ENCODE results near the gene PRDX5.

PRDX5 gene

DNA sequence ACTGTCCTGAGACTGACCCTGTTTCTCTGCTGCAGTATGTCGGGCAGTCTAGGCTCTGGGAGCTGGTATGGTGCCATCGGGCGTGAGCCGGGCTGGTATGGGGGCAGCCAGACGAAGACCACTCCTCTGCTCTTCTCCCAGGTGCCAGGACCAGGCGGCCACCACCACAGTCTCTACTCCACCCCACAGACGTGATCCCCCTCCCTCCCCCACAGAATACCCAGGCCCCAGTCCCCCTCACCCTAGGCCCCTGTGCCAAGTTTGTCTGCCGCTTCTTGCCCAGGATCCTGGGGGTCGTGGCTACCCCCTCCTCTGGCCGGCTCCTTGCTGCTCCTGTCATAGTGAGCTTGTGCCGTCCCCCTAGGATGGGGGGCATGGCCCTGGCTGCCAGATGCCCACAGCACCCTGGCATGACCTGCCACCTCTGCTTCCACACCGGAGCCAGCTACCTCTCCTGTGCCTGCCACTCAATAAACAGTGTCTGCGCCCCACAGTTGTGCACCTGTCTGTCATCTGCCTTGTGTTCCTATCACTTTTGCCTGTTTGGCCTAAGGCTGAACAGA, 28.8 kb upstream of the PRDX5 start:
- no peak for DNase-seq (ENCODE audit: low read depth in 2 of 2)

DNA sequence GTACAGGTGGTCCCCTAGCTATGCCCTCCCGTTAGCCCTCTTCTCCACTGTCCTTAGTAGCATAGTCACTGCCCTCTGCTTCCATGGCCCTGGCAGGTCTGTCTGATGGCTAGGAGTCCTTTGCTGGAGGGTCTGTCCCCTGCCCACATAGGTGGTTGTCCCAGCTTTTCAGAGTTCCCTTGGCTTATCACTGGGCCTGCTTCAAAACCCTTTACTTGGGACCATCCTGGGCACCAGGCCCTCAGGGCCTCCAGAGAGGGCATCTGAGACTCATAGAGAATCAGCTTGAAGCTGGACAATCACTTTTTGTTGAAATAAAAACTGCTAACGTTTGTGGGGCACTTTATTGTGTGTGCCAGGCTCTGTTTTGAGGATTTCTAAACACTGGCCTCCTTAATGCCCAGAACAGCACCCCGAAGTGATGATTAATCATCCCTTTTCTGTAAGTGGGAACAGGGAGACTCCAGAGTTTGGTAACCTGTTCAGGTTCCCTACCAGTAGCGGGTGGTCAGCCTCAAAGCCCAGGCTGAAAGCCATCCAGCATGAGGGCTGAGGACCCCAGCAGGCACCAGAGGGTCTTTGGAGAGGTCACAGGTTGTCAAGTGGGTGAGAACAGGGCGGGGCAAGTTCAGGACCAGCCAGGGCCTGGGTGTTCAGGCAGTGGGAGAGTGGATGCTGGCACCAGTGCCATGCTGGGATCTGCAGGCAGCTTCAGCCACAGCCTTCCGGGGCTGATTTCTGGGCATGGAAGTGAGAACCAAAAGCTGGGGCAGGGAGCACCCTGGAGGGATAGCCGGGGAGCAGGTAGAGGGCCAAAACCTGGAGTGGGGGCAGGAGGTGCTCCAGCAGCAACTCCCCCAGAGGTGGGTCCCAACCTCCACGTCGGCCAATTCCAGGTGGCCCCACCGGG, 27.3 kb upstream of the PRDX5 start:
- DNase-seq (ENCODE audit: low read depth in 2 of 2) = no peak

DNA sequence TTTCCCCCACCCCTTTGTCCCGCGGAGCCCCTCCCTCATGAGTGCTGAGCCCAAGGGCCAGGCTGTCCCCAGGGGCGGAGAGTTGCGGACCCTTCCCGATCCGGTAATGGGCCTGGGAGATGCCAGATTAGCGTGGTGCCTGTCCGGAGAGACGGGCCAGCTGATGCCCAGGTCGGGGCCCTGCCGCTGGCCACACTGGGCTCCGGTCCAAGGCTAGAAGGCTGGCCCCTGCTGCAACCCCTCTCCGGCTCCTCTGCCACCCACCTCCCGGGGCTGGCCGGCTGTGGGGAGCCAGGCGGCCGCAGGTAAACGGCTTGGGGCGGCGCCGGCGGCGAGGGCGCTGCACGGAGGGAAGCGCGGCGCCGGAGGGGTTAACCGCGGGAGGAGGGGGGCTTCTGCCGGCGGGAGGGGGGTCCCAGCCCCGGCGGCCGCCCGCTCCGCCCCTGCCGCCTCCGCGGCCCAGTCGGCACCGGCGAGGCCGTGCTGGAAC, 26.6 kb upstream of the PRDX5 start, which contains the start of gene KCNK4:
TSS of gene KCNK4 (plus strand) at position 41 of the 490 bp plus-strand sequence. CDS start 1,717 bp downstream, outside the sequence.
- DNase-seq (ENCODE audit: low read depth in 2 of 2) = no peak

DNA sequence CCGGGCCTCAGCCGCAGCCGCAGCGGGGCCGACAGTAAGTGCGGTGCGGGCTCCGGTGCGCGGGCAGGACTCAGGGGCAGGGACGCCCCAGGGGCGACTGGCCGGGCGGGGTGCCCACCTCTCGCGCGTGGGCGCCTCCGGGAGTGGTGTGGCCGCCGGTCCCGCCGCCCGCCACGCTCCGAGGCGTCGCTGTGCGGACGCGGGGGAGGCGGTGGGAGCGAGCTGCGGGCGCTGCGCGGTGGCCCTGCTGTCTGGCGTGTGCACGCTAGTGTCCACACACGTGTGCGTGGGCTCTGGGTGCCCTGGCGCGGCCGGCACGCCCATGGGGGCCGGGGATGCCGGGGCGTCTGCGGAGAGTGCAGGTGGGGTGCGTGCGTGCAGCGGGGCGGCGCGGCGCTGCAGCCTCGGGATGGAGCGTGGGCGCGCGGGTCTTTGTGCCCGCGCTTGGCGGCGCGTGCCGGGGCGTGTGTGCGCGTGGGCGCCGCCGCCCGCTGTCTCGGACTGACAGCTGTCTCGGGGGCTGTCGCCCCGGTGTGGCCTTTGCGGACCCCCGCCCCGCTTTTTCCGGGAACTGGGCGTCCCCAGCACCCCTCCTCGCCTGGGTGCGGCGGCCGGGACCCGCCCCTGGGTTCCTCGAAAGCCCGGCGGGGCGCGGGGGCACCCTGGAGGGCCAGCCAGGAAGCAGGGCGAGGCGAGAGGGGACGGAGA, 26.0 kb upstream of the PRDX5 start:
- DNase-seq (ENCODE audit: low read depth in 2 of 2) = no peak

DNA sequence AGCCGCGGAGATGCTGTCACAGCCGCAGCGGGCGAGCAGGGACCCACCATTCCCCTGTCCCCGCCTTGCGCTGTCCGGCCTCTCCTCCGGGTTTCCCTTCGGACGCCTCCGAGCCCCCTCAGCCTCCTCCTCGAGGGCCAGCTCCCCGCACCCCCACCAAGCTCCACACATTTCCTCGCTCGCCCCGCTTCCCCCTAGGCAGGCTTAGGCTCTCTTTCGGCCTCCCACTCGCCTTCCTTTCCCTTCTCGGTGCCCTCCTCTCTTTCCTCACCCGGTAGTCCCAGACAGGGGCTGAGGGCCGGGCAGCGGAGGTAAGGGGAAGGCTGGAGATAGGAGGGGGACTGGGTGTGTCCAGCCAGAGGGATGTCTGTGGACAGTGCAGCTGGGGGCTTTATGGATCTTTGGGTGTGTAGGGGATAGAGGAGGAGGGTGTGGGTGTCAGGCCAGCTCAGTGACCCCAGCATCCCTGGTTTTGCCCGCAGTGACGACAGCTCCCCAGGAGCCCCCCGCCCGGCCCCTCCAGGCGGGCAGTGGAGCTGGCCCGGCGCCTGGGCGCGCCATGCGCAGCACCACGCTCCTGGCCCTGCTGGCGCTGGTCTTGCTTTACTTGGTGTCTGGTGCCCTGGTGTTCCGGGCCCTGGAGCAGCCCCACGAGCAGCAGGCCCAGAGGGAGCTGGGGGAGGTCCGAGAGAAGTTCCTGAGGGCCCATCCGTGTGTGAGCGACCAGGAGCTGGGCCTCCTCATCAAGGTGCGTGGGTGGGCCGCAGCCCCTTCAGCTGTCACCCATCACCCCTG, 25.3 kb upstream of the PRDX5 start:
- DNase-seq (ENCODE audit: low read depth in 2 of 2) = no peak

DNA sequence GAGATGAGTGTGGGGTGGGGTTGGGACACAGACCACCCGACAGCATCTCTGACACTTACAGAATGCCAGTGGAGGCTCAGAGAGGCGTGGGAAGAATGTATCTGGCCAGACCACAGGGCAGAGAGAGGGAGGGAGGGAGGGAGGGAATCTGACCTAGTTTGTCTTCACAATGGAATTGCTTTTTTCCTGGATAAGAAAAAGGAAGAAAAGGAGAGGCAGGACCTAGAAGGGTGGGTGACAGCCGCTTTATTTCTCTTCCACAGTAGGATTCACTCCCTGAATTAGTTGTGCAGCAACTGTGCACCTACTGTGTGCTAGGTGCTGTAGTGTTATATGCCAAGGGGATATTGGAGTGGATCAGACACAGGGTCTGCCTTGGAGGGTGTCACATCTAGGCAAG, 23.1 kb upstream of the PRDX5 start:
- DNase-seq (ENCODE audit: low read depth in 2 of 2) = no peak

DNA sequence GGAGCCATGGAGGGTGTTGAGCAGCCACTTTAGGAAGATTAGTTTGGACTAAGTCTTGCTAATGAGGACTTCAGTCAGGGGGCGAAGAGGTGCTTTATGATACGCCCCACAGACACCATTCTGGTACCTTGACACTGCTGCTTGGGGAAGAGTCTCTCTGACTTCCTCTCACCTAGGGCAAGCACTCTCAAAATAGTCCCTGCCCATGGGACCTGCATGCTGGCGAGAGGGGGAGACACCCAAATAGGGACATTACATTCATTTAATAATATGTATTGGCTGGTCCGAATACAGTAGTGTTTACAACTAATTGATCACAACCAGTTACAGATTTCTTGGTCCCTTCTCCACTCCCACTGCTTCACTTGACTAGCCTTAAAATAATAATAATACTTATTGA, 22.2 kb upstream of the PRDX5 start:
- no peak for DNase-seq (ENCODE audit: low read depth in 2 of 2)

DNA sequence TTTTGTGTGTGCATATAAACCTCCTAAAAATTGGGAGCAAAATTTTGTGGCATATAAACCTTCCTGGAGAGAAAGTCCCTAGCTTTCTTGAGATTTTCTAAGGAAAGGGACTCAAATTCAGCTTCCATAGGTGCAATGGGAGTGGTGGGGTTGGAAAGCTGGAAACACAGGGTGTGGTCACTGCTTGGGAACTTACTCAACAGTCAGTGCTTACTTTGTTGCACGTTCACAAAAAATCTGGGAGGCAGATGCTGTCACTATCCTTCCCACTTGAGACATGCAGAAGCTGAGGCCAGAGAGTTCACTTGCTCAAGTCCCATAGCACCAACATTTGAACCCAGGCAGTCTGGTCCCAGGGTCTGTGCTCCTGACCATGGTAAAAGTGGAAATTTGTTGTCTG, 21.7 kb upstream of the PRDX5 start:
- no peak for DNase-seq (ENCODE audit: low read depth in 2 of 2)

DNA sequence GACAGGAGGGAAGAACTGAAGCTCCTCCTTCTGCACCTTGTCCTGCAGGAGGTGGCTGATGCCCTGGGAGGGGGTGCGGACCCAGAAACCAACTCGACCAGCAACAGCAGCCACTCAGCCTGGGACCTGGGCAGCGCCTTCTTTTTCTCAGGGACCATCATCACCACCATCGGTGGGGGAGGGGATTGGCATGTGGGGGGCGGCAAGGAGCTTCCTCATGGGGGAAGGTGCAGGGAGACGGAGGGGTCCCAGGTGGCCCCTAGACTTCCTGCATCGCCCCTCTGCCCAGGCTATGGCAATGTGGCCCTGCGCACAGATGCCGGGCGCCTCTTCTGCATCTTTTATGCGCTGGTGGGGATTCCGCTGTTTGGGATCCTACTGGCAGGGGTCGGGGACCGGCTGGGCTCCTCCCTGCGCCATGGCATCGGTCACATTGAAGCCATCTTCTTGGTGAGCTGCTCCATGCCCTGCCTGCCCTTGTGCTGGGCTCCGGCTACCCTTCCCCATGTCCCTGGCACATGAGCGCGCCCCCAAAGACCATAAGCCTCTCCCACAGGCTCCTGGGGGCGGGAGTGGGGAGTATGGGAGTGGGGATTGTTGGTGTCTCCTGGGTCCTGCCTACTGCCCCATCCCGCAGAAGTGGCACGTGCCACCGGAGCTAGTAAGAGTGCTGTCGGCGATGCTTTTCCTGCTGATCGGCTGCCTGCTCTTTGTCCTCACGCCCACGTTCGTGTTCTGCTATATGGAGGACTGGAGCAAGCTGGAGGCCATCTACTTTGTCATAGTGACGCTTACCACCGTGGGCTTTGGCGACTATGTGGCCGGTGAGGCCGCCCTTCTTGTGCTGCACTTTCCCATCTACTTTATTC, 20.9 kb upstream of the PRDX5 start:
- DNase-seq (ENCODE audit: low read depth in 2 of 2) = no peak

DNA sequence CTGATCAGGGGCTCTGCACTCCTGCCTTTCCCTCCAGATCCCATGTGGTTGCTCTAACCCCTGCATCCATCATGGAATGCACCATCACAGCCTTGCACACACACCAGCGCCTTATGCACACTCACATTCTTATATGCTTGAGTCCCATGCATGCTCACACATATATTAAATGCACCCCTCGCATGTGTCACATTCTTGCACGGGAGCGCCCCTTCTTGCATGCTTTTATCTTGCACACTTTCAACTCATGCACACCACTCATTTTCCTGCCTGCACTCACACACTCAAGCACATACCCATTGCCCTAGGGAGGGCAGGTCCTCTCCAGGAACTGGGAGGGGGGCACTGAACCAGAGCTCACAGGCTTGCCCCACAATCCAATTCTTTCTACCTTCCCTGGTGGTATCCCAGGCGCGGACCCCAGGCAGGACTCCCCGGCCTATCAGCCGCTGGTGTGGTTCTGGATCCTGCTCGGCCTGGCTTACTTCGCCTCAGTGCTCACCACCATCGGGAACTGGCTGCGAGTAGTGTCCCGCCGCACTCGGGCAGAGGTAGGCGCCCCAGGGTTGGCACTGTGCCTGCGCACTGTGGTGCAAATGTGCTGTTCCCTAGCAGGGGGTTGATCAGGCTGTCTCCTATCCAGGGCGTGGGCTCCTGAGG, 20.1 kb upstream of the PRDX5 start:
- DNase-seq (ENCODE audit: low read depth in 2 of 2) = no peak

DNA sequence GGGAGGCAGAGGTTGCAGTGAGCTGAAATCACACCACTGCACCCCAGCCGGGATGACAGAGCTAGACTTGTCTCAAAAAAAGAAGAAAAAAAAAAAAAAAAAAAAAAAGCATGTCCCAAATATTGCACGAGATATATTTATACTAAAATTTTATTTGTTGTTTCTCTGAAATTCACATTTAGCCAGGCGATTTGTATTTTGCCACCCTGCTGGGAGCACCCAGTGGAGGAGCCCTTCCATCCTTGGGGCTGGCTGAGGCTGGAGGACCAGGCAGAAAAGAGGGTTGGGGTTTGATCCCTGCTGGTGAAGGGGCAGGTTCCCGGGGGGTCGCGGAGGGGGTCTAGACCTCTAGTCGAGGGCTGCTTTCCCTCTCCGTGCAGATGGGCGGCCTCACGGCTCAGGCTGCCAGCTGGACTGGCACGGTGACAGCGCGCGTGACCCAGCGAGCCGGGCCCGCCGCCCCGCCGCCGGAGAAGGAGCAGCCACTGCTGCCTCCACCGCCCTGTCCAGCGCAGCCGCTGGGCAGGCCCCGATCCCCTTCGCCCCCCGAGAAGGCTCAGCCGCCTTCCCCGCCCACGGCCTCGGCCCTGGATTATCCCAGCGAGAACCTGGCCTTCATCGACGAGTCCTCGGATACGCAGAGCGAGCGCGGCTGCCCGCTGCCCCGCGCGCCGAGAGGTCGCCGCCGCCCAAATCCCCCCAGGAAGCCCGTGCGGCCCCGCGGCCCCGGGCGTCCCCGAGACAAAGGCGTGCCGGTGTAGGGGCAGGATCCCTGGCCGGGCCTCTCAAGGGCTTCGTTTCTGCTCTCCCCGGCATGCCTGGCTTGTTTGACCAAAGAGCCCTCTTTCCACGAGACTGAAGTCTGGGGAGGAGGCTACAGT, 18.7 kb upstream of the PRDX5 start:
- DNase-seq (ENCODE audit: low read depth in 2 of 2) = no peak

DNA sequence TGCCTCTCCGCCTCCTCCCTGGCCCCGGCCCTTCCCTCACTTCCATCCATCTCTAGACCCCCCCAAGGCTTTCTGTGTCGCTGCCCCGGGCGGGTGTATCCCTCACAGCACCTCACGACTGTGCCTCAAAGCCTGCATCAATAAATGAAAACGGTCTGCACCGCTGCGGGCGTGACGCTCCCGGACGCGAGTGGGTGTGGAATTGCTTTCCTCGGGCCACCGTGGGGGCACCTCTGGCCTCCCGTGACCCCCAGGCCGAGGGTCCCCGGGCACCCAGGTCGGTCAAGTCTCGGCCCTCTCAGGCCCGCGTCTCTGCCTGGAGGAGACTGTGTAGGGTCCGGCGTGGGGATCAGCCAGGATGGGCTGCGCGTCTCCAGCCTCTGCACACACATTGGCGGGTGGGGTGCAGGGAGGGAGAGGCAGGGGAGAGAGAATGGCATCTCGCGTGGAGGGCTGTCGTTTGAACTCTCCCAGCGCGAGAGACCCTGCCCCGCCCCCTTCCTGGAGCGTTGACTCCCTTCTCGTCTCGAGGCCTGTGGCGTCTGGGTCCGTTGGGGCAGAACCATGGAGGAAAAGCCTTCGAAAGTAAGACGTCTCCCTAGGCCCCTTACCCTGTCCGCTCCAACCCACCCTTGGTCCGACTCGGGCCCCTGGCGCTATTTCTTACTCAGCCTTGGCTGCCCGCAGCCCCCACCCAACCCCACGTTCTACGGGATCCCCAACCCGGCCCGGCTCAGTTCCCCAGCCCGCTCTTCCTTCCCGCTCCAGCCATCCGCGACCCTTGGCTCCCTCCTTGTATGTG, 17.9 kb upstream of the PRDX5 start, which contains the start of gene CATSPERZ:
TSS of gene CATSPERZ (plus strand) at position 512 of the 802 bp plus-strand sequence. CDS start at position 565, 53 bp downstream.
- DNase-seq (ENCODE audit: low read depth in 2 of 2) = no peak

DNA sequence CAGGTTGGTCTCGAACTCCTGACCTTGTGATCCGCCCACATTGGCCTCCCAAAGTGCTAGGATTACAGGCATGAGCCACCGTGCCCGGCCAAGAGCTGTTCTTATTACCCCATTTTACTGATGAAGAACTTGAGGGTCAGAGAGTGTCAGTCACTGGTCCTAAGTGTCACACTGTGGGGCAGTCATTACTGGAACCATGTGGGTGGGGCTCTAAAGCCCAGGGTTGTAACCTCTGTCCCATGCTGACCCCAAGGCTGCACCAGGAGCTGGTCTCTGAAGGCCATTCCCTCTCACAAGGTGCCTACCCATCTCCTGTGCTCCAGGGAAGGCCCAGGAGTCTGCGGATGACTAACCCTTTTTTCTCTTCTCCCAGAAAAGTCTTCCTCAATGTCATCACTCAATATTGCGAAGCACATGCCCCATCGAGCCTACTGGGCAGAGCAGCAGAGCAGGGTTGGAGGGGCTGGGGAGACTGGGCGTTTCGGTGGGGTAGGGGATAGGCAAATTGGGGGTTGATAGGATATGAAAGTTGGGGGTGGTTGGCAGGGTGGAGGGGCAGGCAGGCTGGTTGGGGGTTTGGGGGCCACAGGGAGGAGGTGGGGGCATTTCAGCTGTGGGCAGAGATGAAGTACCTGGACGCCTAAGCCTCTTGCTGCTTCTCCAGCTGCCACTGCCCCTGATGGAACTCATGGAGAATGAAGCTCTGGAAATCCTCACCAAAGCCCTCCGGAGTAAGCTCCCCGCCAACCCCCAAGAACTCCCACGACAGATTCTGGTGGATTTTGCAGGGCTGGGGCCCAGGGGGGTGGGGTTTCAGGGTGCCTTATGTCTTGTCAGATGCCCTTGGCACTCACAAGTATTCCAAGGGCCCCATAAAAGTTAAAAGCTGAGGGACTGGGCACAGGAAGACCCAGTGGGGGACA, 14.6 kb upstream of the PRDX5 start:
- DNase-seq (ENCODE audit: low read depth in 2 of 2) = no peak

DNA sequence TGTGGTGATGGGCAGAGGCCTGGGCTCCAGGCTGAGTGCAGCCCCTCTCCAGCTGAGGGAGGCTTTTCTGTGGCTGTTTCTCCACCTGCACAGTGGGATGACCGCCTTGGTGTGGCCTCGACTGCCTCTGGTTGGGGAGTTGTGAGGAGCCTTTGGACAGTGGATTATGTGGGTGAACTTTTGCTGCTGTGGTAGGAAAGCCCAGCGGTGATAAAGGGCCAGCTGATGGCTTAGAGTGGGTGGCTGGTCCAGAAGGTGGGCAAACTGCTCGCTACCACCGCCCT, 13.9 kb upstream of the PRDX5 start:
- DNase-seq (ENCODE audit: low read depth in 2 of 2) = no peak

DNA sequence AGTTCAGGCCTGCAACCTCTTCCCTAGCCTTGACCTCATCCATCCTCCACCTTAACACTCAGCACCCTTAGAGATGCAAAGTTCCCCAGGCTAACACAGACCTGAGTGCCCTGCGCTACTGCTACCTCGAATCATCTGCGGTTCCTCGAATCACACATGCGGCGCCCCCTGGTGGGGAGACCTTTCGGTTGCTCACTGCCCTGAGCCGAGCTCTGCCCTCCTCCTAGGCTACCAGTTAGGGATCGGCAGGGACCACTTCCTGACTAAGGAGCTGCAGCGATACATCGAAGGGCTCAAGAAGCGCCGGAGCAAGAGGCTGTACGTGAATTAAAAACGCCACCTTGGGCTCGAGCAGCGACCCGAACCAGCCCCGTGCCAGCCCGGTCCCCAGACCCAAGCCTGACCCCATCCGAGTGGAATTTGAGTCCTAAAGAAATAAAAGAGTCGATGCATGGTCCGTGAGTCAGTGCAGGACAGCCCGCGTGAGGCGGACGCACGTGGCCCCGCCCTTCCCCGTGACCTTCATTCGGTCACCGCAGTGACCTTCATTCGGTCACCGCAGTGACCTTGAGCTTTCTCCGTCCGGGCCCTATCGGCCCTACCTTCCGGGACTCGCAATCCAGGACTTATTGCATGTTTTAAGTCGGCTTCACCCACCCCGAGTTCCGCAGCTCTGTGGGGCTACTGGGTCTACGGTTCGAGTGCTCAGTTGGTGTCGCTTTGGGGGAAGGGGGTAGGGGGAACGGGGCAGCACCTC, 13.4 kb upstream of the PRDX5 start:
- peak; percentile 96 to 99 for DNase-seq (ENCODE audit: low read depth in 2 of 2)

DNA sequence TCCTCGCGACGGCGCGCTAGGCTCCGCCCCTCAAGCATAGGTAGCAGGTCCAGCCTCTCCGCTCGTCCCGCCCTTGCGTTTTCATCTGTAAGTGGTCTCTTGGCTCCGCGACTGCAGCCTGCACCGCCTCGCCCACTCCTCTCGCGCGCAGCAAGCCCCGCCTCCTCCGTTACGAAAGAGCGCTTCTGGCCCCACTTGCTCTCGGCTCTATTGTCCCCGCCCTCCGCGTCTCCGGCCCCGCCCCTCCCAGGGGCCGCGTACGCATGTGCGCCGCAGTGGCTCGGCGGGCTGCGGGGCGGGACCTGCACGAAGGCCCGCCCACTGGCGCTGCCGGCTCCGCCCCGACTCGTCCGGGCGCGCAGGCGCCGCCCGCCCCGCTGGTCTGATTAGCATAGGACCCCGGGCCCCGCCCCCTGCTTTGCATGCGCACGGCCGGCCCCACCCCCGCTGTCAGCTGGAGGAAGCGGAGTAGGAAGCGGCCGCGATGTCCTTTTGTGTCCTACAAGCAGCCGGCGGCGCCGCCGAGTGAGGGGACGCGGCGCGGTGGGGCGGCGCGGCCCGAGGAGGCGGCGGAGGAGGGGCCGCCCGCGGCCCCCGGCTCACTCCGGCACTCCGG, 12.7 kb upstream of the PRDX5 start, which contains the start of gene ESRRA:
TSS of gene ESRRA (plus strand) at position 450 of the 616 bp plus-strand sequence. CDS start 1,656 bp downstream, outside the sequence.
- peak; percentile 100 for DNase-seq (ENCODE audit: low read depth in 2 of 2)

Measured in stimulated activated CD4-positive, alpha-beta T cell treated with anti-CD3 and anti-CD28 coated beads, Interleukin-4, amount 100 ng/mL, for 48 hours (primary cell).